Measurements from ENCODE around the gene STXBP3. TPM values are rescaled to one million over a fixed set of nuclear protein-coding genes. Genes with fewer than 3 reads are reported as not detected.

The STXBP3 gene
- total and polyA plus RNA-seq, 2 of the 8 experiments (the other 6 are each of a cell fraction or from before 2014, with no cell fraction given) = 6.0 to 38.5 TPM

DNA sequence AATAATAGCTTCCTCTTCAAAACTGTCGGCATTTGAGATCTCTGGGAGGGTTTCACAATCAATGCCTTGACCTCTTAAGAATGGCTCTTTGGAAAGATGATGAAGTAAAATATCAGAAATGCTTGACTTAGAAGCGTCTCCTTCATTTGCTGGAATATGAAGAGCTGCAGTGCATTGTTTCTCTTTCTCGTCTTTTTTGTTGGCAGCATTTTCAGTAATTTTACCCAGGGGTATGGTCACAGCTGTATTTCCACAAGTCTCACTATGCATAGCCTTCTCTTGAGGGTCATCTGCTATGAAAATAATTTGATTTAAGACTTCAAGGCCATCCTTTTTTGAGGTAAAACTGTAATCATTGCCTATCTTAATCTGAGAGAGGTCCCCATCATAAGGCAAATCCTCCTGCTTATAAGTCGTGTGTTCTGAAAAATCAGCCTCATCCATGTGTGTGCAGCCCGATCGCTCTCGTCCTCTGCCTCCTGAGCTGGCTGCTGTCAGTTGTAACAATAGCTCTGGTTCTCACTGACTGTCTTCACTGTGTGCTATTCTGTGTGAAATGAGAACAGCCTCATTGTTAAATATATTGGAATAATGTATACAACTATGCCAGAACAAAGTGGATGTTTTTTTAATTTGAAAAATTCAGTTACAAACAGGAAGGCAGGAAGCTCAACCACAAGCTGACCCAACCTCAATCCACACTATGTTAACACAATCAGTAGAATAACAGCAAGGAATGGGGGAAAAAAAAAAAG is 105.9 kb downstream of the STXBP3 start:
- Histone ChIP-seq H3K18ac (ENCODE audit: extremely low read depth, low read length) (no peak overlapping the region), H2BK12ac (ENCODE audit: low read depth, low read length) (no peak overlapping the region), H3K23ac (ENCODE audit: insufficient read length) (no peak overlapping the region), H3K9me3 (ENCODE audit: insufficient read depth in 2 of 2, low read depth in 1 of 2, low read length in 1 of 2) (no peaks in the 10 kb centered on the region), H3K23me2 (ENCODE audit: low read depth, low read length) (no peaks in the 10 kb centered on the region), H4K5ac (ENCODE audit: insufficient read length, low read depth, low read length) (no peak overlapping the region), H2BK5ac (ENCODE audit: low read depth, low read length) (no peak overlapping the region), H3K14ac (ENCODE audit: insufficient read length) (no peak overlapping the region), H3K4me1 (replicated peaks in 1 of 4; ENCODE audit: control insufficient read depth in 3 of 4, insufficient read depth in 4 of 4, low read length in 3 of 4) (no peaks in the 10 kb centered on the region), H3K4me3 (ENCODE audit: extremely low read depth in 1 of 4, insufficient read depth in 2 of 4, low read depth in 3 of 4, low read length in 4 of 4) (no peak overlapping the region), H3K56ac (replicated peaks; ENCODE audit: insufficient read length, low read depth, low read length) (no peak overlapping the region), H2BK20ac (ENCODE audit: low read length) (no peak overlapping the region), H4K20me1 (replicated peaks in 1 of 2; ENCODE audit: control insufficient read depth in 1 of 2, insufficient read depth in 2 of 2, low read length in 2 of 2) (no peaks in the 10 kb centered on the region), H4K91ac (replicated peaks; ENCODE audit: insufficient read length, low read length) (no peak overlapping the region), H4K8ac (ENCODE audit: extremely low read depth, insufficient read depth, low read length) (no peak overlapping the region), H2AFZ (ENCODE audit: low read length) (no peak overlapping the region), H3K9ac (replicated peaks in 1 of 4; ENCODE audit: extremely low read depth in 1 of 4, low read depth in 3 of 4, low read length in 3 of 4) (no peak overlapping the region), H3K4ac (replicated peaks; ENCODE audit: insufficient read length, low read depth, low read length) (no peak overlapping the region), H3K27me3 (replicated peaks in 1 of 4; ENCODE audit: control insufficient read depth in 3 of 4, extremely low read depth in 1 of 4, insufficient read depth in 3 of 4, low read length in 3 of 4) (no peaks in the 10 kb centered on the region), H3K79me2 (ENCODE audit: control insufficient read depth in 1 of 2, insufficient read depth in 2 of 2, low read length in 2 of 2) (no peaks in the 10 kb centered on the region), H3K4me2 (ENCODE audit: insufficient read depth in 1 of 2, low read depth in 2 of 2, low read length in 2 of 2) (no peak overlapping the region), H2BK15ac (ENCODE audit: low read length) (no peak overlapping the region), H2AK5ac (ENCODE audit: low read depth, low read length) (no peak overlapping the region), H3K27ac (ENCODE audit: low read depth, low read length) (no peak overlapping the region), H2BK120ac (replicated peaks; ENCODE audit: low read depth, low read length) (no peak overlapping the region), H3K36me3 (ENCODE audit: control insufficient read depth in 2 of 4, insufficient read depth in 4 of 4, low read length in 3 of 4) (no peaks in the 10 kb centered on the region), H3K79me1 (ENCODE audit: low read depth, low read length) (no peaks in the 10 kb centered on the region)
- POLR2A ChIA-PET (ENCODE audit: partially characterized antibody) = interaction anchor here (0.6 to 0.9 kb wide), 2 partner anchors 96 to 156 kb away, joined by 3 read pairs; no protein-coding TSS in a partner anchor
- CTCF ChIA-PET (ENCODE audit: partially characterized antibody) = interaction anchor here (0.6 to 2.4 kb wide), 4 partner anchors 9 to 160 kb away, joined by 3 to 5 read pairs (median 4); no protein-coding TSS in a partner anchor
- DNase-seq (ENCODE audit: low read depth in 1 of 2, low spot score in 2 of 2) (no peak), FAIRE-seq (no peak)
- 93% methylated on average over 7 of the region's 7 CpGs; no CpG with 5 or more reads in 1 of the 2 experiments for WGBS, 2 experiments (ENCODE audit: extremely low coverage in 1 of 2, insufficient coverage in 1 of 2, insufficient read length in 1 of 2, insufficient replicate concordance in 2 of 2, low coverage in 1 of 2, low lambda C conversion rate in 2 of 2, missing lambda C conversion rate in 1 of 2)
- TF ChIP-seq POU5F1 (IDR thresholded peaks at IDR 0.05; ENCODE audit: low read depth, low read length) (no peak), BRCA1 (IDR thresholded peaks at IDR 0.05; ENCODE audit: low read depth, low read length) (no peak)
